Measurements from ENCODE around the gene SLC38A3. TPM values are rescaled to one million over a fixed set of nuclear protein-coding genes. Genes with fewer than 3 reads are reported as not detected.

SLC38A3 gene
- total RNA-seq, 5 donors from 2014 or later (not counting 1 experiment from before 2014, with no cell fraction given), result 0.29 to 0.98 (median 0.44) TPM; not detected in 1

DNA sequence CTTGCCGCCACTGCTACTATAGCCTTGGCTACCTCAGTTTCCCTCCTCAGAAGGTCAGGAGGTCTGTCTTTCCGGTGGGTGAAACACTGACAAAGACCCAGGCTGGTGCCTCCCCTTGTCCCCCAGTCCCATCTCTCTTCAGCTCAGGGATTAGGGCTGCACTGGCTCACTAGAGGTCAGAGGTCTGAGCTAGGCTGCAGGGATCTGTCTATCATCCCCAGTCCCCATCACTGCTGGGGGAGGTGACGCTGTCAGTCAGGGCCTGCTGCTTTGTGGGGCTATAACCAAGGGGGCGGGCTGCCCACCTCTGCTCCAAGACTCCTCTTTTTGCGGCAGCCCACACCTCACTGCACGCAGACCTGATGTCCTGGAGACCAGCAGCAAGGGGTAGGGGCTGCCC, 36.3 kb upstream of the SLC38A3 start:
- POLR2A ChIA-PET, result no interaction called here
- H3K27ac Mint-ChIP-seq, result no peak overlapping the region
- ATAC-seq (replicated peaks in 1 of 4) (no peak), DNase-seq (no peak)
- Histone ChIP-seq H3K27ac (ENCODE audit: low read length) (no peak overlapping the region), H3K4me1 (ENCODE audit: control insufficient read depth in 1 of 2, extremely low read depth in 1 of 2, insufficient read depth in 2 of 2, low read length in 2 of 2) (peaks cover 0 to 2% of the 10 kb centered on the region in 2 experiments), H3K4me3 (ENCODE audit: control insufficient read depth in 1 of 2, extremely low read depth in 1 of 2, low read length in 1 of 2) (no peak overlapping the region), H3K36me3 (ENCODE audit: control insufficient read depth in 2 of 2, extremely low read depth in 1 of 2, insufficient read depth in 1 of 2, low read length in 1 of 2) (no peaks in the 10 kb centered on the region), H3K9me3 (no peaks in the 10 kb centered on the region), H3K27me3 (replicated peaks in 1 of 2; ENCODE audit: control insufficient read depth in 2 of 2, extremely low read depth in 1 of 2, insufficient read depth in 2 of 2, low read length in 1 of 2) (peaks cover 0 to 45% of the 10 kb centered on the region in 2 experiments)
- H3K27me3 Mint-ChIP-seq, result no peaks in the 10 kb centered on the region
- no peaks in the 10 kb centered on the region for H3K36me3 Mint-ChIP-seq
- peaks cover 0 to 3% (median 1%) of the 10 kb centered on the region in 3 donors for H3K4me1 Mint-ChIP-seq
- WGBS (ENCODE audit: insufficient coverage), result 88% methylated on average over 4 of the region's 6 CpGs
- CTCF ChIA-PET, result no interaction called here
- H3K9me3 Mint-ChIP-seq, result no peaks in the 10 kb centered on the region
- H3K4me3 Mint-ChIP-seq, result no peak overlapping the region

DNA sequence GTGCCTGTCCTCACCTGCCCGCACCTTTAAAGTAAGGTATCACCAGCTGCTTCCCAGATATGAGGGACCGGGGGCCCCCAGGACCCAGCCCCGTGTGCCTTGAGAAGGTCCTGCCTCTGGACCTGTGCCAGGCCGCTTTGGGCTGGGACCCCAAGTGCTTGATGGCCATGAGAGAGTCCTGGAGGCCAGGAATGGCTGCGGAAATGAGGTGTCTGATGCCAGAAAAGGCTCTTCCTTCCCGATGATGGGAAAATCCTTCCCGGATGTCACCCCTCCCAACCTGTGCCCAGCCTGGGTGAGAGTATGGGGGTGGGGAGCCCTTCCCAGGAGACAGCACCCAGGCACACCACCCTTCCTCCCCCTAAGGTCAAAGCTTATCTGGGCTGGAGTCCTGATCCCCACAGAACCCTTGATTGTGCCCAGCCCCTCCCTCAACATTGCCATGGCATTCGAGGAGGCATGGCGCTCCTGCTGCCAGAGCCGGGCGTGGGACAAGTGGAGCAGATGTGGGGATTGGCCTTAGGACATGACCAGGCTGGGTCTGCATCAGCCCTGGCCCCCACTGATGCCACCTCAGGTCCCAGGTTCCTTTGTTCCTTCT, 35.7 kb upstream of the SLC38A3 start:
- Histone ChIP-seq H3K27ac (ENCODE audit: low read length) (no peak overlapping the region), H3K9me3 (no peaks in the 10 kb centered on the region), H3K36me3 (ENCODE audit: control insufficient read depth in 2 of 2, extremely low read depth in 1 of 2, insufficient read depth in 1 of 2, low read length in 1 of 2) (no peaks in the 10 kb centered on the region), H3K27me3 (replicated peaks in 1 of 2; ENCODE audit: control insufficient read depth in 2 of 2, extremely low read depth in 1 of 2, insufficient read depth in 2 of 2, low read length in 1 of 2) (peaks cover 0 to 48% of the 10 kb centered on the region in 2 experiments), H3K4me3 (ENCODE audit: control insufficient read depth in 1 of 2, extremely low read depth in 1 of 2, low read length in 1 of 2) (no peak overlapping the region), H3K4me1 (ENCODE audit: control insufficient read depth in 1 of 2, extremely low read depth in 1 of 2, insufficient read depth in 2 of 2, low read length in 2 of 2) (peaks cover 0 to 2% of the 10 kb centered on the region in 2 experiments)
- Mint-ChIP-seq H3K36me3 (no peaks in the 10 kb centered on the region), H3K4me1 (peaks cover 0 to 5% (median 3%) of the 10 kb centered on the region in 3 donors), H3K27ac (no peak overlapping the region), H3K4me3 (no peak overlapping the region), H3K9me3 (no peaks in the 10 kb centered on the region), H3K27me3 (no peaks in the 10 kb centered on the region)
- ATAC-seq (replicated peaks in 1 of 4), result no peak
- ChIA-PET CTCF (no interaction called here), POLR2A (no interaction called here)
- 90% methylated on average over 7 of the region's 11 CpGs for WGBS (ENCODE audit: insufficient coverage)
- DNase-seq, result no peak

DNA sequence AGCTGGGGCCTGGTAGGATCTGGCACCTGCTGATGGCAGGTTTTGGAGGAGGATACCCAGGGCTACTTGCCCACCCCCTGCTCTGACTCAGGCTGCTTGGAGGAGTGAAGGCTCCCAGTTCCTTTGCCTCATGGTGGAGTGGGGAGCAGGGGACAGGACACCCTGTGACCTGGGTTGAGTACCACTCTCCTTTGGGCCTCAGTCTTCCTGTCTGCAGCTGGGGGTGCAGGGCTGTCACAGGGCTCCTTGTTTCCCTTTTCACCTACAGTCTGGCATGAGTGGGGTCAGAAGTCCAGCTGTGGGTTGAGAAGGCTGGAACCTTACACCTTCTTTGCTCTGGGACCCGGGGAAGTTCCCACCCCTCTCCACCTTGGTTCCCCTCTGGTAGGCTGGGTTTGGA, 35.2 kb upstream of the SLC38A3 start:
- CTCF ChIA-PET, result no interaction called here
- Histone ChIP-seq H3K27me3 (replicated peaks in 1 of 2; ENCODE audit: control insufficient read depth in 2 of 2, extremely low read depth in 1 of 2, insufficient read depth in 2 of 2, low read length in 1 of 2) (peaks cover 0 to 48% of the 10 kb centered on the region in 2 experiments), H3K4me3 (ENCODE audit: control insufficient read depth in 1 of 2, extremely low read depth in 1 of 2, low read length in 1 of 2) (no peak overlapping the region), H3K4me1 (ENCODE audit: control insufficient read depth in 1 of 2, extremely low read depth in 1 of 2, insufficient read depth in 2 of 2, low read length in 2 of 2) (peaks cover 0 to 2% of the 10 kb centered on the region in 2 experiments), H3K27ac (ENCODE audit: low read length) (no peak overlapping the region), H3K9me3 (no peaks in the 10 kb centered on the region), H3K36me3 (ENCODE audit: control insufficient read depth in 2 of 2, extremely low read depth in 1 of 2, insufficient read depth in 1 of 2, low read length in 1 of 2) (no peaks in the 10 kb centered on the region)
- DNase-seq (no peak), ATAC-seq (replicated peaks in 1 of 4) (no peak)
- no peaks in the 10 kb centered on the region for H3K9me3 Mint-ChIP-seq
- peaks cover 0 to 5% (median 3%) of the 10 kb centered on the region in 3 donors for H3K4me1 Mint-ChIP-seq
- H3K27ac Mint-ChIP-seq, result no peak overlapping the region
- H3K4me3 Mint-ChIP-seq, result no peak overlapping the region
- no peaks in the 10 kb centered on the region for H3K36me3 Mint-ChIP-seq
- WGBS (ENCODE audit: insufficient coverage), result no CpG with 5 or more reads among the region's 1 CpG
- H3K27me3 Mint-ChIP-seq, result no peaks in the 10 kb centered on the region
- POLR2A ChIA-PET, result no interaction called here

DNA sequence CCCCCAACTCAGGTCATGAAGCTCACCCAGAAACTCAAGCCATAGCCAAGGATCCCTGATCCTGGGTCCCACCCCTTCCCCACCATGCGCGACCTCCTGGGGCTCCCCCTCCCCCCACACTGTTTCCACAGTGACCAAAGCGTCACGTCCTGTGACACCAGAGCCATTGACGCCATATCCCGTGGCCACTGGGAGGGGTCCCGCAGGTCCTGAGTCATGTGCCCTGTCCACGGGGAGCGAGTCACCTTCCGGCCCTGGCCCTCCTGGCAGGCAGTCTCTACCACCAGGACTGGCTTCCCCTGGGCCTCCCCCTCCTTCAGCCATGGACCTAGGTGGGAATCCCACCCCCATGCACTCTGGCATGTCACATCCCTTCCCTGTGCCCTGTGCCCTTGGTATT, 34.4 kb upstream of the SLC38A3 start:
- ChIA-PET CTCF (no interaction called here), POLR2A (no interaction called here)
- H3K27ac Mint-ChIP-seq, result no peak overlapping the region
- ATAC-seq (replicated peaks in 1 of 4) (no peak), DNase-seq (no peak)
- H3K27me3 Mint-ChIP-seq, result no peaks in the 10 kb centered on the region
- peaks cover 0 to 47% of the 10 kb centered on the region in 2 experiments for H3K27me3 ChIP-seq (replicated peaks in 1 of 2; ENCODE audit: control insufficient read depth in 2 of 2, extremely low read depth in 1 of 2, insufficient read depth in 2 of 2, low read length in 1 of 2)
- H3K4me1 ChIP-seq (ENCODE audit: control insufficient read depth in 1 of 2, extremely low read depth in 1 of 2, insufficient read depth in 2 of 2, low read length in 2 of 2), result peaks cover 0 to 2% of the 10 kb centered on the region in 2 experiments
- H3K4me3 Mint-ChIP-seq, result no peak overlapping the region
- H3K9me3 Mint-ChIP-seq, result no peaks in the 10 kb centered on the region
- H3K4me1 Mint-ChIP-seq, result peaks cover 0 to 5% (median 3%) of the 10 kb centered on the region in 3 donors
- no peaks in the 10 kb centered on the region for H3K9me3 ChIP-seq
- H3K36me3 ChIP-seq (ENCODE audit: control insufficient read depth in 2 of 2, extremely low read depth in 1 of 2, insufficient read depth in 1 of 2, low read length in 1 of 2), result no peaks in the 10 kb centered on the region
- no peaks in the 10 kb centered on the region for H3K36me3 Mint-ChIP-seq
- 82% methylated on average over 10 of the region's 10 CpGs for WGBS (ENCODE audit: insufficient coverage)
- no peak overlapping the region for H3K4me3 ChIP-seq (ENCODE audit: control insufficient read depth in 1 of 2, extremely low read depth in 1 of 2, low read length in 1 of 2)
- no peak overlapping the region for H3K27ac ChIP-seq (ENCODE audit: low read length)

GRCh38 chr3:50171540-50172301, 33.4 kb upstream of the SLC38A3 start:
- no peaks in the 10 kb centered on the region for H3K9me3 ChIP-seq
- H3K4me1 ChIP-seq (ENCODE audit: control insufficient read depth in 1 of 2, extremely low read depth in 1 of 2, insufficient read depth in 2 of 2, low read length in 2 of 2), result peaks cover 0 to 2% of the 10 kb centered on the region in 2 experiments
- H3K27me3 ChIP-seq (replicated peaks in 1 of 2; ENCODE audit: control insufficient read depth in 2 of 2, extremely low read depth in 1 of 2, insufficient read depth in 2 of 2, low read length in 1 of 2), result peaks cover 0 to 46% of the 10 kb centered on the region in 2 experiments
- H3K36me3 ChIP-seq (ENCODE audit: control insufficient read depth in 2 of 2, extremely low read depth in 1 of 2, insufficient read depth in 1 of 2, low read length in 1 of 2), result no peaks in the 10 kb centered on the region
- no peaks in the 10 kb centered on the region for H3K36me3 Mint-ChIP-seq
- no peak overlapping the region for H3K4me3 ChIP-seq (ENCODE audit: control insufficient read depth in 1 of 2, extremely low read depth in 1 of 2, low read length in 1 of 2)
- POLR2A ChIA-PET, result no interaction called here
- H3K9me3 Mint-ChIP-seq, result no peaks in the 10 kb centered on the region
- 84% methylated on average over 18 of the region's 21 CpGs for WGBS (ENCODE audit: insufficient coverage)
- no peaks in the 10 kb centered on the region for H3K27me3 Mint-ChIP-seq
- ATAC-seq (replicated peaks in 1 of 4) (no peak), DNase-seq (no peak)
- H3K4me3 Mint-ChIP-seq, result no peak overlapping the region
- H3K27ac Mint-ChIP-seq, result no peak overlapping the region
- no peak overlapping the region for H3K27ac ChIP-seq (ENCODE audit: low read length)
- peaks cover 0 to 5% (median 3%) of the 10 kb centered on the region in 3 donors for H3K4me1 Mint-ChIP-seq
- CTCF ChIA-PET, result no interaction called here

GRCh38 chr3:50172626-50173220, 32.3 kb upstream of the SLC38A3 start:
- H3K4me3 ChIP-seq (ENCODE audit: control insufficient read depth in 1 of 2, extremely low read depth in 1 of 2, low read length in 1 of 2), result no peak overlapping the region
- peaks cover 0 to 48% of the 10 kb centered on the region in 2 experiments for H3K27me3 ChIP-seq (replicated peaks in 1 of 2; ENCODE audit: control insufficient read depth in 2 of 2, extremely low read depth in 1 of 2, insufficient read depth in 2 of 2, low read length in 1 of 2)
- no peaks in the 10 kb centered on the region for H3K36me3 ChIP-seq (ENCODE audit: control insufficient read depth in 2 of 2, extremely low read depth in 1 of 2, insufficient read depth in 1 of 2, low read length in 1 of 2)
- CTCF ChIA-PET, result interaction anchor here in 1 of 2 donors (0.5 kb wide), 1 partner anchor 385 kb away, joined by 8 read pairs; no protein-coding TSS in a partner anchor
- ATAC-seq (replicated peaks in 1 of 4), result no peak
- Mint-ChIP-seq H3K36me3 (no peaks in the 10 kb centered on the region), H3K4me1 (peaks cover 0 to 5% (median 3%) of the 10 kb centered on the region in 3 donors), H3K27ac (no peak overlapping the region), H3K4me3 (no peak overlapping the region), H3K27me3 (no peaks in the 10 kb centered on the region), H3K9me3 (no peaks in the 10 kb centered on the region)
- POLR2A ChIA-PET, result no interaction called here
- peaks cover 0 to 2% of the 10 kb centered on the region in 2 experiments for H3K4me1 ChIP-seq (ENCODE audit: control insufficient read depth in 1 of 2, extremely low read depth in 1 of 2, insufficient read depth in 2 of 2, low read length in 2 of 2)
- no peak overlapping the region for H3K27ac ChIP-seq (ENCODE audit: low read length)
- DNase-seq, result no peak
- WGBS (ENCODE audit: insufficient coverage), result 76% methylated on average over 5 of the region's 8 CpGs
- no peaks in the 10 kb centered on the region for H3K9me3 ChIP-seq
